ENCODE data around the gene TREH. TPM values are rescaled to one million over a fixed set of nuclear protein-coding genes. Genes with fewer than 3 reads are reported as not detected.

TREH gene
- total and polyA plus RNA-seq, 12 donors: 0.11 to 4.8 (median 0.83) TPM; not detected in 9

DNA sequence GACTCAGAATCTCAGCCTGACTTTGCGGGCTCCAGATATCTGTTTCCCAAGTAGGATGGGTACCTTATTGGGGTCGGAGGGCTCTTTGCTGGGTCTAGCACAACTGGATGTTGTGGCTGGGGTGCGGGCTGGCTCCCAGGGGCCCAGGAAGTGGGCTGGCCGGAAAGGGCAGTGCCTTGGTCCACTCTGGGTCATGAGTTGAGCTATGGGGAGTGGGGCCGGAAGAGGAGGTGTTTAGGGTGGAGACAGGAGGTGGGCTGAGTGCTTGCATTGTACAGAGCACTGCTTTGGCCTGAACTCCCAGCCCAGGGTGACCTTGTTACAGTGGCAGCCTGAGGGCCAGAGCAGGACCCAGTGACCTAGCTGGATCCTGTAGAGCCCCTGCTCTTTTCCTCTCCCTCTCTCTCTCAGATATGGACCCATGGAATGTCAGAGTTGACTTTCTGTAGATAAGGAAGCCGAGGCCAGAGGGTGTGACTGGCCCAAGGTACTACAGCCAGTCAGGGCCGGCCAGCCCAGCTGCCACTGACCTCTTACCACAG lies 58.9 kb downstream of the TREH start:
- TF ChIP-seq, protein P1, sequence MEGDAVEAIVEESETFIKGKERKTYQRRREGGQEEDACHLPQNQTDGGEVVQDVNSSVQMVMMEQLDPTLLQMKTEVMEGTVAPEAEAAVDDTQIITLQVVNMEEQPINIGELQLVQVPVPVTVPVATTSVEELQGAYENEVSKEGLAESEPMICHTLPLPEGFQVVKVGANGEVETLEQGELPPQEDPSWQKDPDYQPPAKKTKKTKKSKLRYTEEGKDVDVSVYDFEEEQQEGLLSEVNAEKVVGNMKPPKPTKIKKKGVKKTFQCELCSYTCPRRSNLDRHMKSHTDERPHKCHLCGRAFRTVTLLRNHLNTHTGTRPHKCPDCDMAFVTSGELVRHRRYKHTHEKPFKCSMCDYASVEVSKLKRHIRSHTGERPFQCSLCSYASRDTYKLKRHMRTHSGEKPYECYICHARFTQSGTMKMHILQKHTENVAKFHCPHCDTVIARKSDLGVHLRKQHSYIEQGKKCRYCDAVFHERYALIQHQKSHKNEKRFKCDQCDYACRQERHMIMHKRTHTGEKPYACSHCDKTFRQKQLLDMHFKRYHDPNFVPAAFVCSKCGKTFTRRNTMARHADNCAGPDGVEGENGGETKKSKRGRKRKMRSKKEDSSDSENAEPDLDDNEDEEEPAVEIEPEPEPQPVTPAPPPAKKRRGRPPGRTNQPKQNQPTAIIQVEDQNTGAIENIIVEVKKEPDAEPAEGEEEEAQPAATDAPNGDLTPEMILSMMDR (IDR thresholded peaks at IDR 0.05): no peak
- Histone ChIP-seq H3K4me3 (peak overlapping the region in 9 of 10 donors; percentile 39 to 64 (median 60)), H3K9me3 (no peaks in the 10 kb centered on the region), H3K36me3 (peaks cover 0 to 59% (median 29%) of the 10 kb centered on the region in 9 donors), H3K27me3 (peaks cover 0 to 16% (median 0%) of the 10 kb centered on the region in 7 donors), H3K27ac (peak overlapping the region; percentile 59 to 96 (median 90)), H3K4me1 (peaks cover 49 to 100% (median 84%) of the 10 kb centered on the region in 9 donors)
- intact Hi-C loops (cut with DNase I): no loop called here
- 32 to 37% methylated on average over 7 of the region's 7 CpGs for WGBS, 2 donors
- DNase-seq (peak; percentile 47 to 64), ATAC-seq (peak; percentile 11 to 61 (median 36))

DNA sequence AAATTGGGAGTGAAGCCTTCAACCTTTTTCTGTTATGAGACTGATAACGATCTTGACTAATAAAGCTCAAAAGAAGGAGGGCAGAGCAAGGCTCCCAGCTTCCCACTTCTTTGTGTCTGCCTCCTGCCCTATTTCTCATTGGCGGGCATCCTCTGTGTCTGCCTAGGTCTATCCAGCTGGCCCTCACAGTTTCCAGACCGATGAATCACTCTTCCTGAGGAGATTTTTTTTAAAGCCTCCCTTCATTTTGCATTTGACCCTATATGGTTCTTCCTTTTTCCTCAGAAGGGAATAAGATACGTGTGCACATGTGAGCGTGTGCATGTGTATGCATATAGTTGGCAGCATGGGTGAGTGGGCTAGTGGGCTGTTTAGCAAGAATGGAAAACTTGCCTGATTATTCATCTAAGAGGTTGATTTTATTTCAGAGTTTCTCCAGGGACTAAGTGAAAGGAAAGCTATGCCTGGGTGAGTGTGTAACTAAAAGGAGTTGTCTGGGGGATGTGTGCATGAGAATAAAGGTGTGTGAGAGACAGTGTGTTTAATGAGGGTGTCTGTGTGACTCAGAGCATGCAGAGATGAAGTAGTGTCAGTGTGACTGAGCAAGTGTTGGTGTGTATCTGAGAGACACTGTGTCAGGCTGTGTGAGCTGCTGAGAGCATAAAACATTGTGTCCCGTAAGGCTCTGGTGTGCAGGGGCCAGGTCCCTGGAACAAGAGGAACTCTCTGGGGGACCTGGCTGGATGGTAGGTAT lies 59.8 kb downstream of the TREH start:
- ATAC-seq (peak in 7 of 8 donors; percentile 7 to 46 (median 26)), DNase-seq (peak in 1 of 2 donors; percentile 77)
- Histone ChIP-seq H3K4me3 (peak overlapping the region in 1 of 10 donors; percentile 4), H3K9me3 (no peaks in the 10 kb centered on the region), H3K27me3 (peaks cover 0 to 16% (median 0%) of the 10 kb centered on the region in 7 donors), H3K4me1 (peaks cover 46 to 100% (median 79%) of the 10 kb centered on the region in 9 donors), H3K27ac (peak overlapping the region; percentile 70 to 96 (median 90)), H3K36me3 (peaks cover 0 to 59% (median 29%) of the 10 kb centered on the region in 9 donors)
- intact Hi-C loops (cut with DNase I): loop anchor here in 2 of 10 donors (5.0 kb wide), 2 partner anchors 38 to 637 kb away; no protein-coding TSS in a partner anchor
- 41 to 52% methylated on average over 6 of the region's 6 CpGs for WGBS, 2 donors
- TF ChIP-seq, protein P1 (IDR thresholded peaks at IDR 0.05): no peak

DNA sequence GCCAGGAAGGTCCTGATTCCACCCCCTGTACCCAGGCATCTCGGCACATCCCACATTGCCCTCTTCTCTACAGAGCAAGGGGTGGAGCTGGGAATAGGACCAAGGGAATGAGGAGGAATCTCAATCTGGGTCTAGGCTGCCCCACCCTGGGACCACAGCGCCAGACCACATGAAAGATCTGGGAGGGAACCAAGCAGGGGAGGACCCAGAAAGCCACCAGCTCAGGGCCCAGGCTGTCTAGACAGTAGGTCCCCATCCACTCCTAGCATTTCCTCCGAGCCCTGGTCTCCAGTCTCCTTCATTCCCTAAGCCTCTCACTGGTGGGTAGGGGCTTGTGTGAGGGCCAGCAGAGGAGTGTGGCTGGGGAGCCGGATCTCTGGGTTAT lies 60.5 kb downstream of the TREH start:
- ATAC-seq (peak; percentile 0 to 41 (median 16)), DNase-seq (peak; percentile 57 to 67)
- intact Hi-C loops (cut with DNase I): loop anchor here in 2 of 10 donors (5.0 kb wide), 2 partner anchors 38 to 637 kb away; no protein-coding TSS in a partner anchor
- H3K27me3 ChIP-seq: peaks cover 0 to 16% (median 0%) of the 10 kb centered on the region in 7 donors
- WGBS, 2 donors: 31 to 51% methylated on average over 4 of the region's 4 CpGs
- peak overlapping the region in 2 of 10 donors; percentile 1 to 4 for H3K4me3 ChIP-seq
- H3K27ac ChIP-seq: peak overlapping the region; percentile 70 to 96 (median 90)
- peaks cover 46 to 99% (median 79%) of the 10 kb centered on the region in 9 donors for H3K4me1 ChIP-seq
- peaks cover 0 to 59% (median 34%) of the 10 kb centered on the region in 9 donors for H3K36me3 ChIP-seq
- no peaks in the 10 kb centered on the region for H3K9me3 ChIP-seq
- TF ChIP-seq, protein P1 (IDR thresholded peaks at IDR 0.05): no peak
